GM21786 (cell line): ENCODE measurements around the gene CEBPA.

Source experiments
- ATAC-seq: cut with Tn5 transposase; IDR thresholded peaks from one replicate; pipeline ENCODE4 v1.9.1; 2021; ENCODE audit not compliant: unreplicated experiment

CEBPA gene

GRCh38 chr19:33289261-33289660 is 13.1 kb downstream of the CEBPA start:
- ATAC-seq = no peak

DNA sequence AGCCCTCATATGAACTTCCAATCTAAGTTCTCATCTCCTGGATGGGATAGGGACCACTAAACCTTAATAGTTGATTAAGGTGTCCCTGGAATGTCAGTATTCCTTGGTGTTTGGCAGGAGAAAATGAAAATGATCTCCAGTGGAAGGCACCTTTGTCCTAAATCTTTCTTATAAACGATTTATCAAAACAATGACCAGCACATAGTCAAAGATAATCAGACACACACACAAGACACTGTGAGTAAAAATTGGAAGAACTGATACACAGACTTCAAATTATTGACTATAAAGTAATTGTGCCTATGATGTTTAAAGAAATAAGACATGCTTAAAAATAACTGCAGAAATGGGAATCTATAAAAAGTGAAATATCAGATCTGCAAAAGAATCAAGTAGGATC is 13.7 kb downstream of the CEBPA start:
- no peak for ATAC-seq

GRCh38 chr19:33287927-33288326 is 14.4 kb downstream of the CEBPA start:
- ATAC-seq = no peak

GRCh38 chr19:33287438-33287837 is 14.9 kb downstream of the CEBPA start:
- ATAC-seq = no peak

GRCh38 chr19:33286899-33287298 is 15.4 kb downstream of the CEBPA start:
- ATAC-seq = no peak

DNA sequence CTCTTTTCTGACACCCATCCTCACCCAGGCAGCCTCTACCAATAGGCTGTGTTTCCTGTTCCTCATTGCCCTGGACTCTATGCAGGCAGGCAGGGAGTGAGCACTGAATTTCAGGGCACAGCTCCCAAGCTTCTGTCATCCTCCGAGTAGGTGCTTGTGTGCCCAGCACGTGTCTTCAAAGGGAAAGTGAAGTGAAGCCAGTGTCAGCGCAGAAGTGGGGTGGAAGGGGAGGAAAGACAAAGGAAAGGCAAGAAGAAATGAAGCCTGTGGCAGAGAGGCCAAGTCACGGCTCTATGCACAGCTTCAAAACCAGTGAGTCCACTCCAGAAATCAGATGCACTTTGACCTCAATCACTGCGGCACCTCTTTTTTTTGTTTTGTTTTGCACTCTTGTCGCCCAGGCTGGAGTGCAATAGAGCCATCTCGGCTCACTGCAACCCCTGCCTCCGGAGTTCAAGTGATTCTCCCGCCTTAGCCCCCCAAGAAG is 16.9 kb downstream of the CEBPA start:
- ATAC-seq = no peak

DNA sequence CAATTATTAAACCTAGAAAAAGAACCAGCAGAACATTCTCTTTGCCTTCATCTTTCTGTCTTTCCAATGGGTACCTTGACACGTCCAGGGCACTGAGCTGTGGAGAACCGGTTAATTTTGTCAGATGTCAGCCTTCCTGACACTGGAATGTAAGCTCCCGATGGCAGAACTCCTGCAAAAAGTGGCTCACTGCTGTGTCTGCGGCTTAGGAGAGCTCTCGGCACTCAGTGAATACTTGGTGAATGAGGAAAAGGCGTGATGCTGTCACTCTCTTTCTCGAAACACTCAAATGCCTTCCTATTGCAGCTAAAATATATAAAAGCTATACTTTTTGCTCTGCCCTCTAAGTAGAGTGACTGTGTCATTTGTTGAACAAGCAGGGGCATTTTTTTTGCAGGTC is 17.6 kb downstream of the CEBPA start:
- no peak for ATAC-seq

GRCh38 chr19:33284146-33284643 is 18.1 kb downstream of the CEBPA start:
- no peak for ATAC-seq

DNA sequence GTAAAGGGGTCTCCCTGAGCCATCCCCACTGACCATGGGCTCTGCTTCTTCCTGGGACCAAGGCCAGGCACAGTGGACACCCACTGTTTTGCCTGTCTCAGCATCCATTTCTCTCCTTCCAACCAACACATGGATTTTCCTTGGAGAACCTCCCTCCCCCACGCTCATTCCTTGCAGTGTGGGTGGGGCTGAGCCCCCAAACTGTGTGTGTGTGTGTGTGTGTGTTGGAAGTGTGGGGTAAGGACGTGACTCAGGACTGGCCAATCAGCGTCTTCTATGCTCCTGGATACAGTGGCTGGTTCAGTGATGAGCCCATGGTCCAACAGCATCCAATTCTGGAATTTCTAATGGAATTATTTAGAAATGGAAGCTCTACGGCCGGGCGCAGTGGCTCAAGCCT is 18.7 kb downstream of the CEBPA start:
- ATAC-seq = no peak

DNA sequence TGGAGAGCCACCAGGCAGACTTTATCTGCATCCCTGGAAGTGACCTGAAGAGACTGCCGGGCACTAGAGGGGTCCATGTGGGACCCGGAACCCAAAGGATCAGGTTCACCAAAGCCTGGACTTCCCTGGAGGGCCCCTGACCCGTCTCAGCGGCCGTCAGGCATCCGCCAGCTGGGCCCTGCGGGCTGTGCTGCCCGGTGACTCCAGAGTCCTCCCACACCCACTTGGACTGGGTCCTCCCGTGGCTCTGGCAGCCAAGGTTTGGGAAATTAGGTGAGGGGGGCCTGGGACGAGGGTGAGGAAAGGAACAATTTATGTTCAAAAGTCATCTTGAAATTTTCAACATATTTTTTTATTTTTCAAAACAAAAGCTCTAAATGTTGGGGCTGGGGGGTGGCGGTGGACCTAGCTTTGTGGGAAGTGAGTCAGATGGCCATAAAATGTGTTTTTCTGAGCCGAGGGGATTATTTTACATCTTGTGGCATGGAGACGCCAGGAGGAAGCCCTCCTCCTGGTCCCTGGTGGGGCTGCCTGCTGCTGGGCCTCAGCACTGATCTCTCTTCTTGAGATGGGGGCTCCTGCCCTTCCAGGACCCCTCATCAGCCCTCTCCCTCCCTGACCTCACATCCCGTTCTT is 20.2 kb downstream of the CEBPA start:
- ATAC-seq = no peak

GRCh38 chr19:33281296-33281926 is 20.9 kb downstream of the CEBPA start:
- no peak for ATAC-seq

DNA sequence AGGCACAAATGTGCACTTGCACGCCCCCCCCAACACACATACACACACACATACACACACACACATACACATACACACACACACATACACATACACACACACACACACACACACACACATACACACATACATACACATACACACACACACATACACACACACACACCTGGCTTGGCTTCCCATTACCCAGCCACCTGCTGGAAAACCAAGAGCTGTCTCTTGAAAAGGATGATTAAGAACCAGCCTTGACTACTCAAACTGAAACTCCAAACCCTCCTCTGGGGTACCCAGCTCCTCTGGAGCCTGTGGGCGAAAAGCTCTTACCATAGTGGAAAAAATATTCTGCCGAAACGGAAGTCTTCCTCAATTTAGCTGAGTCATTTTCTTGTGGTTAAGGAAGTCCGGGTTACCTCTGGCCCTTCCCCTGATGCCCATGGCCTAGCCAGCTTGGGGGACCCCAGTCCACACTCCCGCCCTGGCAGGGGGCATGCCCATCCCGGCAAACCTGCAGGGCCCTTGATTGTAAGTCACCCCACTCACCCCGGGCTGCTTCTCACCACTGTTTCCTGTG is 21.9 kb downstream of the CEBPA start:
- ATAC-seq = peak; percentile 86

GRCh38 chr19:33279430-33280350 is 22.6 kb downstream of the CEBPA start:
- ATAC-seq = no peak

GRCh38 chr19:33278403-33279269 is 23.7 kb downstream of the CEBPA start:
- no peak for ATAC-seq

GRCh38 chr19:33278023-33278402 is 24.3 kb downstream of the CEBPA start:
- ATAC-seq = no peak

DNA sequence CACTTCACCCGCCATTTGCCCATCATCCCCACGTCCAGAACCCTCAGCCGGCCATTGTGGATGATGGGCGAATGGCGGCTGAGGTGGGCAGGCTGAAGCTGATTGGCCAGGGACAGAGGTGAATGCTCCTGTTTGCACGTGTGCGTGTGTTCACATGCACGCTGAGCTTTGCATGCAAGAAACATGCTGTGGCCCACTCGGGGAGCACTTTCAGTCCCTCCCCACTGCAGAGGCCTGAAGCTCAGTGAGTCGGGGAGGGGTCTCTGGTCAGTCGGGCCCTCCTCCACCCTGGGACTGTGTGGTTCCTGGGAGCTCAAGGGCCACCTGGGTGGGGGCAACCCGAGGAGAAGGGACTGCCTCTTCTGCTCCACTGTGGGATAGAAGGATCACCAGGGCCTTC is 24.9 kb downstream of the CEBPA start:
- ATAC-seq = no peak

DNA sequence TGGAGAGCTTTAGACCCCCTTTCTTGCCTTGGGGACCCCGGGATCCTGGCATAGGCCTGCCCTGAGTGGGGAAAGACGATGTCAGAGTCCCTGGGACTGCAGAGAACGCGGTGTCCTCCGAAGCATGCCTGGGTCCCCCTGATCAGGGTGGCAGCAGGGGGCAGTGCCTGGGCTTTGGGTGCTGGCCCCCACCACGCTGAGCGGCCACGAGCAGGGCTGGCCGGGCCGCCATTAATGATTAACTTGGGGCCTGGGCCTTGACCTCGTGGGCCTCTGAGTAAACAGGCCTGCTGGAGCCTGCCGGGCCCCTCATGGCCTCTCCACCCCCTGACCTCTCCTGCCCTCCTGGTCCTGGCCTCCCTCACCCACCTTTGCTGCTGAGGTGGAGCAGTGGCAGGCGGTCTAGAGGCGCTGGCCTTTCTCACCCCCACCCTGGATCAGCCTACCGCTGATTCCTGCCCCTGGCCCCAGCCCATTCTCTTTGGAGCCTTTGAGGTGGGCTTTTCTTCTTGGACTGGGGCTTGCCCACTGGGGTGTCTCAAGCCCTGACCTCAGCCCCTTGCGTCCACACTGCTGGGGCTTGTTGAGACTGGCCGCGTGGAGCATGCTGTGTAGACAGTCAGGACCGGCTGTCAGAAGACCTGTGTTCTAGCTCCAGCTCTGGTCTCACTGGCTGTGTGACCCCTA is 26.3 kb downstream of the CEBPA start:
- no peak for ATAC-seq

DNA sequence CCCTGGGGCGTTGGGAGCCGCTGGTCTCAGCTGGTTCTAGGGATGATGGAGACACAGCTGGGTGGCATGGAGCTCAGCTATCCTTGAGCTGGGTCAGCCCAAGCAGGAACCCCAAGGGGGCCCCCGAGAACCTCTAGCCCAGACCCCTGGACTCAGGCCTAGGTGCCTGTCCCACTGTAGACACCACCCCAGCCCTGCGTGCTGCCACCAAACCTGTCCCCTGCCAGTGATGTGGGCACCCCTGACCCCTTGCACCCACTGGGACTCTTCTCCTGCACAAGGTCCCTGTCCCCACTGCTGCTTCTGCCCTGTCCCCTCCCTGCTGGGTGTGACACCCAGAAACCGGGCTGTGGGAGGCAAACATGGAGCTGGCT is 26.8 kb downstream of the CEBPA start:
- ATAC-seq = no peak

DNA sequence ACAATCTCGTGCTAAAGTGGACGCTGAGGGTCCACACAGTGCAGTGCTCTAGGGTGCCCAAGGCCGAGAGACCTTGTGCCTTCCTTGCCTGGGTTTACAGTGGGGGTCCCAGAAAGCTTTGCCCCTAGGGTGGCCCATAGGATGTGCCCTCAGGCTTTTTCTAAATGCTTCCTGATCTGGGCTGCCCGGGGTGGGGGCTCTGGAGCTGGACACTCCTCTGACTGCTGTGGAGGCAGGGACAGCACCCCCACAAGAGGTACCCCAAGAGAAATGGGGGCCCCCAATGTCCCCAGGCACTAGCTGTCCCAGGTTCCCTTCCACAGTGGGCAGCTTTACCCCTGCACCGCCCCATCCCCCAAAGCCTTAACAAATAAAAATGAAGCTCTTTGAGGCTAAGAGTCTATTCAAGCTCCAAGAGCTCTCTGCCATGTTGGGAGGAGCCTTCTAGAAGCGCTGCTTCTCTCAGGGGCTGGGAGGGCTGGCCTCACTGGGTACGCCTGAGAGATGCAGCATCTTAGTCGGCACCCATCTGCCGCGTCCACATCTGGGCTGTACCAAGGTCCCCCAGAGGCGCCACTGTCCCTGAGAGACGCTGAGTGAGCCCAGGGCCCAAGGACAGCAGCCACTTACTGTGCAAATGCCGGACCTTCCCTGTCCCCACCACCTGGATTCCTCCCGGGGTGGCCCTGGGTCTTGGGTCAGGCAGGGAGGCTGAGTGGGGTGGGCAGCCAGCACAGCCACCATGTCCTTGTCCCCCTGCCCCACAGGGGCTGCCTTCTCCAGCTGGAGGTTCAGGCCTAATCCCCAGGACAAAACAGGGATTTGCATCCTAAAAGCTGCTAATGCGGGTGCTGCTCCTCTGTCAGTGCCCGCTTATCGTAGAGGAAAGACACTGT is 27.4 kb downstream of the CEBPA start:
- ATAC-seq = no peak
